Muscle of leg (tissue), 11 donors: ENCODE data around the gene CAPZA1. TPM values are rescaled to one million over a fixed set of nuclear protein-coding genes. Genes with fewer than 3 reads are reported as not detected.

Experiments
- DNase-seq: peaks from one replicate; pipeline ENCODE4 v3.0.0; 2013
- H3K27ac ChIP-seq: one replicate; pipeline ENCODE4 v1.5.1; 2013; ENCODE audit warnings: mild to moderate bottlenecking, low read length, control low read depth
- H3K27me3 ChIP-seq: one replicate; pipeline ENCODE4 v1.6.1; 2013; ENCODE audit warnings: low read length; ENCODE audit not compliant: control insufficient read depth, insufficient read depth
- H3K36me3 ChIP-seq: one replicate; pipeline ENCODE4 v1.6.1; 2013; ENCODE audit warnings: low read length; ENCODE audit not compliant: control insufficient read depth, insufficient read depth
- H3K4me1 ChIP-seq: one replicate; pipeline ENCODE4 v1.6.1; 2013; ENCODE audit warnings: low read length; ENCODE audit not compliant: control insufficient read depth, insufficient read depth
- H3K4me3 ChIP-seq: one replicate; pipeline ENCODE4 v1.5.1; 2013; ENCODE audit warnings: low read length, control low read depth
- H3K9me3 ChIP-seq: replicated peaks from 2 replicates; pipeline ENCODE4 v1.6.1; 2013; ENCODE audit warnings: low read depth, low read length; ENCODE audit not compliant: control insufficient read depth
- WGBS: methylation state at CpG from one replicate; pipeline ENCODE4 v1.1.5; 2013; ENCODE audit warnings: missing lambda C conversion rate; ENCODE audit not compliant: insufficient coverage; 5-methylcytosine and 5-hydroxymethylcytosine counted together
- polyA plus RNA-seq, 8 donors: library from polyadenylated mRNA; unstranded; fragments of 120-200 nt; gene quantifications; one replicate each; pipeline versions ENCODE4 v1.2.1 to v1.2.3, GENCODE V29; 2013; ENCODE audit warnings: inconsistent platforms in 1 of 8, low replicate concordance in 1 of 8; ENCODE audit not compliant: insufficient read length in 8 of 8, insufficient read depth in 1 of 8
- total RNA-seq: library from RNA; stranded (reverse); fragments of 120-200 nt; gene quantifications from one replicate; pipeline ENCODE4 v1.2.4, GENCODE V29; 2013

Gene CAPZA1
- total and polyA plus RNA-seq, 9 donors, result 66.6 to 101 (median 82.5) TPM

- Histone ChIP-seq H3K27me3 (no peaks in the 10 kb centered on the region), H3K36me3 (peaks cover 23% of the 10 kb centered on the region), H3K27ac (no peak overlapping the region), H3K4me3 (no peak overlapping the region), H3K4me1 (no peaks in the 10 kb centered on the region), H3K9me3 (peaks cover 7% of the 10 kb centered on the region)
- no CpG with 5 or more reads among the region's 3 CpGs for WGBS
- DNase-seq, result no peak
These were observed 25.3 kb upstream of the CAPZA1 start for GRCh38 chr1:112594208-112594876.

- Histone ChIP-seq H3K4me3 (no peak overlapping the region), H3K36me3 (peaks cover 26% of the 10 kb centered on the region), H3K27me3 (no peaks in the 10 kb centered on the region), H3K9me3 (no peaks in the 10 kb centered on the region), H3K4me1 (no peaks in the 10 kb centered on the region), H3K27ac (no peak overlapping the region)
- WGBS, result no CpG with 5 or more reads among the region's 4 CpGs
- no peak for DNase-seq
These were observed 20.2 kb upstream of the CAPZA1 start for GRCh38 chr1:112599477-112599876.

GRCh38 chr1:112603012-112603411, 16.6 kb upstream of the CAPZA1 start:
- H3K4me3 ChIP-seq, result no peak overlapping the region
- DNase-seq, result no peak
- no peaks in the 10 kb centered on the region for H3K9me3 ChIP-seq
- H3K36me3 ChIP-seq, result peaks cover 29% of the 10 kb centered on the region
- H3K27me3 ChIP-seq, result no peaks in the 10 kb centered on the region
- WGBS, result no CpG with 5 or more reads among the region's 2 CpGs
- H3K27ac ChIP-seq, result no peak overlapping the region
- no peaks in the 10 kb centered on the region for H3K4me1 ChIP-seq

- Histone ChIP-seq H3K9me3 (no peaks in the 10 kb centered on the region), H3K4me1 (no peaks in the 10 kb centered on the region), H3K36me3 (peaks cover 29% of the 10 kb centered on the region), H3K27ac (no peak overlapping the region), H3K4me3 (no peak overlapping the region), H3K27me3 (no peaks in the 10 kb centered on the region)
- WGBS, result no CpG with 5 or more reads among the region's 1 CpG
- no peak for DNase-seq
These were observed 16.1 kb upstream of the CAPZA1 start for GRCh38 chr1:112603541-112603940.

GRCh38 chr1:112605633-112606327, 13.9 kb upstream of the CAPZA1 start:
- whole genome bisulfite sequencing, result 100% methylated on average over 1 of the region's 4 CpGs
- Histone ChIP-seq H3K9me3 (no peaks in the 10 kb centered on the region), H3K4me3 (no peak overlapping the region), H3K27me3 (no peaks in the 10 kb centered on the region), H3K36me3 (peaks cover 36% of the 10 kb centered on the region), H3K27ac (no peak overlapping the region), H3K4me1 (no peaks in the 10 kb centered on the region)
- DNase-seq, result no peak

- Histone ChIP-seq H3K4me3 (no peak overlapping the region), H3K9me3 (no peaks in the 10 kb centered on the region), H3K27ac (no peak overlapping the region), H3K36me3 (peaks cover 35% of the 10 kb centered on the region), H3K27me3 (no peaks in the 10 kb centered on the region), H3K4me1 (peaks cover 5% of the 10 kb centered on the region)
- WGBS, result no CpG with 5 or more reads among the region's 6 CpGs
- peak; percentile 27 for DNase-seq
These were observed 5.1 kb upstream of the CAPZA1 start for GRCh38 chr1:112614460-112615065.

GRCh38 chr1:112618114-112618720, 1.4 kb upstream of the CAPZA1 start:
- Histone ChIP-seq H3K27me3 (no peaks in the 10 kb centered on the region), H3K36me3 (peaks cover 17% of the 10 kb centered on the region), H3K27ac (peak overlapping the region; percentile 98), H3K4me3 (peak overlapping the region; percentile 69), H3K9me3 (no peaks in the 10 kb centered on the region), H3K4me1 (peaks cover 13% of the 10 kb centered on the region)
- peak; percentile 36 for DNase-seq
- WGBS, result 0% methylated on average over 3 of the region's 12 CpGs

GRCh38 chr1:112618721-112619517, 713 bp upstream of the CAPZA1 start, which contains the start of gene ST7L:
ST7L (minus strand) TSS chr1:112619141; CDS start chr1:112619113, 28 bp downstream.
- DNase-seq, result peak; percentile 94
- Histone ChIP-seq H3K27ac (peak within 1 kb of the TSS; percentile 98), H3K27me3 (no peaks in the 10 kb centered on the region), H3K4me1 (peaks cover 13% of the 10 kb centered on the region), H3K9me3 (no peaks in the 10 kb centered on the region), H3K36me3 (peaks cover 14% of the 10 kb centered on the region), H3K4me3 (peak within 1 kb of the TSS; percentile 69)
- under 1% methylated on average over 44 of the region's 48 CpGs for WGBS

- Histone ChIP-seq H3K27me3 (no peaks in the 10 kb centered on the region), H3K9me3 (no peaks in the 10 kb centered on the region), H3K4me3 (peak overlapping the region; percentile 69), H3K36me3 (peaks cover 7% of the 10 kb centered on the region), H3K27ac (peak overlapping the region; percentile 98), H3K4me1 (peaks cover 13% of the 10 kb centered on the region)
- WGBS, result 0% methylated on average over 2 of the region's 6 CpGs
- no peak for DNase-seq
These were observed 704 bp downstream of the CAPZA1 start for GRCh38 chr1:112620377-112620695.
